RWPE1 (cell line): Measurements from ENCODE around the gene CUBN.
"Not testable (repeated sequence)": the region's sequence is repeated elsewhere in the genome, so short reads cannot be mapped to it uniquely, and the experiment has no call there.

Experiments
- CTCF ChIA-PET: fragments of 350-600 bp; sonication (Branson Sonifier 250); formaldehyde crosslinking; extraction: SDS; loops from one replicate; lab custom pipeline; 2021; lab: Yijun Ruan, JAX
- POLR2A ChIA-PET: fragments of 400-600 bp; formaldehyde crosslinking; extraction: SDS; loops from one replicate; lab custom pipeline; 2020; ENCODE audit warnings: antibody characterized with exemption; ENCODE audit not compliant: low non-redundant PET; lab: Yijun Ruan, JAX
- DNase-seq: peaks from one replicate; pipeline ENCODE4 v3.0.0; 2012; ENCODE audit warnings: low spot score
- H3K27ac ChIP-seq: fragments of 450-650 bp; 2 replicates; pipeline ENCODE4 v1.5.1; 2017
- TF ChIP-seq, protein P1 (sequence below): fragments of 450-650 bp; conservative IDR thresholded peaks from 2 replicates; pipeline ENCODE4 v1.5.1; 2017; ENCODE audit warnings: low read depth, mild to moderate bottlenecking

CUBN gene

DNA sequence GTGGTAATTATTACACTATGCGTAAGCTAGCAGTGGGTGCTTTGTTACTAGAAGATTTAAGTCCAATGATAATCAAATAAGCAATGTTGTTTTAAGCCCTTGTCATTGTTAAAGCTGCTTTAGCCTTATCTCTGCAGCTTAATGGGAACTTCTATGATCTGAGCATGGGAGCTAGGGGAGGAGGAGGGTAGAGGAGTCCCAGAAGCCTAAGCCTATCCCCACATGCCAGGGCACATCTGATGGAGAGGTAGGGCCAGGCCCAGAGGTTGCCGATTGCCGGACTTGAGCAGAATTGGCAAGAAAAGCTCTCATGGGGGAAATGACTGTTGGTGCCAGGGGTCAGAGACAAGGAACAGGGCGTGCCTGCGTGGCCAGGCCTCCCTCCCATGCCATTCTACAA, 13.4 kb downstream of the CUBN start:
- CTCF ChIA-PET = no interaction called here
- TF ChIP-seq, protein P1, sequence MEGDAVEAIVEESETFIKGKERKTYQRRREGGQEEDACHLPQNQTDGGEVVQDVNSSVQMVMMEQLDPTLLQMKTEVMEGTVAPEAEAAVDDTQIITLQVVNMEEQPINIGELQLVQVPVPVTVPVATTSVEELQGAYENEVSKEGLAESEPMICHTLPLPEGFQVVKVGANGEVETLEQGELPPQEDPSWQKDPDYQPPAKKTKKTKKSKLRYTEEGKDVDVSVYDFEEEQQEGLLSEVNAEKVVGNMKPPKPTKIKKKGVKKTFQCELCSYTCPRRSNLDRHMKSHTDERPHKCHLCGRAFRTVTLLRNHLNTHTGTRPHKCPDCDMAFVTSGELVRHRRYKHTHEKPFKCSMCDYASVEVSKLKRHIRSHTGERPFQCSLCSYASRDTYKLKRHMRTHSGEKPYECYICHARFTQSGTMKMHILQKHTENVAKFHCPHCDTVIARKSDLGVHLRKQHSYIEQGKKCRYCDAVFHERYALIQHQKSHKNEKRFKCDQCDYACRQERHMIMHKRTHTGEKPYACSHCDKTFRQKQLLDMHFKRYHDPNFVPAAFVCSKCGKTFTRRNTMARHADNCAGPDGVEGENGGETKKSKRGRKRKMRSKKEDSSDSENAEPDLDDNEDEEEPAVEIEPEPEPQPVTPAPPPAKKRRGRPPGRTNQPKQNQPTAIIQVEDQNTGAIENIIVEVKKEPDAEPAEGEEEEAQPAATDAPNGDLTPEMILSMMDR = no peak
- no peak overlapping the region for H3K27ac ChIP-seq
- DNase-seq = no peak
- POLR2A ChIA-PET = no interaction called here

DNA sequence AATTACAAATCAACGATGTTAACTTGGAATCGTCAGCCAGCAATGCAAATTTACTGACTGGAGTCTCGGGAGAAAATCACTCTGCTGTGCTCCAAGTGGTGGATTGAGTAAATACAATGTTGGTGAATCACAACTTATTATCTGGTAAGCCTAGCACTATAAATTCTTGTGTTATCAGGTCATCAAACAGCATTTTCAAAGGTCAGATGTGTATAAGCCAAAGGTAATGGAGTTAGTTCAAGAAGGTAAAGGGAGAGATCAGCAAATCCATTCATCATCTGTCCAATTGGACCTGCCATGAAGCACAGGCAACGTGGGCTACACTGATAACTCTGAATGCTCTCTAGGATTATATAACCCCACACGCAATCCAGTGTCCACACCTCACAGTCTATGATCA, 13.9 kb downstream of the CUBN start:
- no peak overlapping the region for H3K27ac ChIP-seq
- POLR2A ChIA-PET = no interaction called here
- CTCF ChIA-PET = no interaction called here
- DNase-seq = peak; percentile 44
- TF ChIP-seq, protein P1 = no peak

DNA sequence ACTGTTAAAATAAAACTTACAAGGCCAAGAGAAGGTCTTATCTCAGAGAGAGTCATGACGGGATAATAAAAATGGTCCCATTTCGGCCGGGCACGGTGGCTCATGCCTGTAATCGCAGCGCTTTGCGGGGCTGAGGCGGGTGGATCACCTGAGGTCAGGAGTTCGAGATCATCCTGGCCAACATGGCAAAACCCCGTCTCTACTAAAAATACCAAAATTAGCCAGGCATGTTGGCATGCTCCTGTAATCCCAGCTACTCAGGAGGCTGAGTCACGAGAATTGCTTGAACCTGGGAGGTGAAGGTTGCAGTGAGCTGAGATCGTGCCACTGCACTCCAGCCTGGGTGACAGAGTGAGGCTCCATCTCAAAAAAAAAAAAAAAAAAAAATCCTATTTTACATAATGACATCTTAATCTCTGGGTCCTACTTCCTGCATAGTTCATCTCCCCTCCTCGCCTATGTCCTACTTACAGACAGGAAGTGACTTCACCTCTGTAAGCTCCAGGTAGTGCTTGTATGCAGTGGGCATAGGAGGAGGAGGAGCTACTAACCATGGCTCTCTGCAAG, 14.7 kb downstream of the CUBN start:
- CTCF ChIA-PET, DNase-seq, POLR2A ChIA-PET, H3K27ac ChIP-seq: not testable (repeated sequence)

DNA sequence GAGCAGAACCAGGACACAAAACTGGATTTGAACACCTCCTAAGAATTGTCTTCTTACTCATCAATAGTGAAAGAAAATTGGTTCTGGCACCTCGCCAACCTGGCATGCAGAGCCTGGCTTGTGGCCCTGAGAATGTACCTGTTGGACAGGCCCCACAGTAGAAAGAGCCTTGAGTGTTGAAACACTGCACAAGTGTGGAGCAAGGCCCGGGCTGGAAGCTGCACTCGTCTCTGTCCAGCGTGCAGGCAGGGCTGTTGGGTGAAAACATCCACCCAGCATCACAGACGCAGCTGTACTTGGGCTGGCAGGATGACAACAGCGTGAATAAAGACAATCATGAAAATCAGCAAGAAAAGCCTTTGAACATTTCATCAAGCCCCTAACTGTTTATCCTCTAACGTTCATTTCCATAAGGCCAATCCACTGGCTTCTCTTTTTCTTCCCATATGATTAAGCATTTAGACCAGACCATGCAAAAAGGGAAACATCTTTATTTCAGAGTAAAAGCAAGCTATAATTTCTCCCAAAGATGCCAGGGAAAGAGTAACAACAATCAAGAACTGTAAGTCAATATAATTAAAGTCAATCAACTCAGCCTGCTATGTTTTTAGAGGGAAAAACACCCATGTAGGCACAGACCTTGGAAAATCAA, 15.6 kb downstream of the CUBN start:
- ChIA-PET POLR2A (no interaction called here), CTCF (no interaction called here)
- no peak overlapping the region for H3K27ac ChIP-seq
- DNase-seq = no peak
- TF ChIP-seq, protein P1 = no peak

DNA sequence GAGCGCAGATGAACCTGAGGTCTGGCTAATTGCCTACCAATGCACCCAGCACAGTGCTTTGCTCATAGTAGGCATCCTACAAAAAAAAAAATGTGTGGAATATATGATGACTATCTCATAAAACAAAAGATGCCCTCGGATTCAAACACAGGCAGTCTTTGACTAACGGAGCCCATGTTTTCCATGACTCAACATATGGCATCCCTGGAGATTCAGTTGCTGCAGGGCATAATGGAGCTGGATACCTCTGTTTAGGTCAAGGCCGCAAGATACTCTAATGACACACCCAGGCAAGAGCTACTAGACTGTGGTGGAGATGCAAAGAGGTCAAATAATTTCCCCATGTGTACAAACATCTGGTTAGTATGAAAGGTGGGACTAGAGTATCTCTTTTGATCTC, 16.3 kb downstream of the CUBN start:
- DNase-seq = peak; percentile 46
- ChIA-PET POLR2A (no interaction called here), CTCF (no interaction called here)
- TF ChIP-seq, protein P1 = no peak
- H3K27ac ChIP-seq = no peak overlapping the region

DNA sequence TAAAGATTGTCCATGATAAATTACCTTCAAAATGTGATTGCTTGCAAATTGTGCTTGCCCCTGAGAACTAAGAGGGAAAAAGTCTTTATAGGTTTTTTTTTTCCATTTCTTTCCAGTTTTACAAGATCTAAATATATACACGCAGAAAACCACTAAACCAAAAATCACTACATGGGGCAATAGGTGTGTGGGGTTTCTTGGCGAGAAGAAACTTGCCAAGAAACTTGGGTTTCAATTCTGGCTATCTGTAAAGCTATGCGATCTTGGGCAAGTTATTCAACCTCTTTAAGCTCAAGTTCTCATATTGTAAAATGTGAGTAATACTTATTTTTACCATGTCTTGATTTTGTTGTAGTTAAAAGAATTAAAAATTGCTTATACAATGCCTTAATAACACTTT, 17.0 kb downstream of the CUBN start:
- TF ChIP-seq, protein P1 = no peak
- H3K27ac ChIP-seq = peak overlapping the region; percentile 57
- POLR2A ChIA-PET = no interaction called here
- DNase-seq = no peak
- CTCF ChIA-PET = no interaction called here

DNA sequence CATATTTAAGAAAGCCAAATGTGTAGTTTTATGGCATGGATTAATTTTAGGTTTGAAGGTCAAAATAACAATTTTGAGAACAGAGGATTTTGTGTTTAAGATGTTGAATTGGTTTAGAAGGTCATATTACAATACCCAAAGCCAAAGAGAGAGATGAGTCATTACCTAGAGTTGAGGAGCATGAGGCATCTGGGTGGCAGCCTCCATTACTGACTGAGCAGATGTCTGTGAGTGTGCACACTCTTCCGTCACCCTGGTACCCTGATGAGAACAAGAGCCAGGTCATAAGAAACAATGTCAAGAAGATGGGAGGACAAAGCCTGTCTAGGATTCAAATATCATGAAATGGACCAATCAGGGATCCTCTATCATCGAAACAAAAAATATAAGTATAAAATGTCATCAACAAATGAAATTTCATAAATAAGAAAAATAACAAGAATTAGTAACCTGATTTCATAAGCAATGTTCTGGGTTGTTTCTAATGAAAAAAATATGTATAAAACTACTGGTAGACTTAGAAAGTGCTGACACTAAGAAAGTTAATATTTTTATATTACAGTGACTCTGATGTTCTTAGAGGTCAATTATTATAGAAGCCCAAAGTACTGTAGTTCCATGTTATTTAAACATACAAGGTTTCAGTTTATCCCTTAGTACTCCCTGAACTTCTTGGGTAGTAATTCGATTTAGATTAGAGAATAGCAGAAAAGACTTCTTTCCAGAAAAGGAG, 20.0 kb downstream of the CUBN start:
- DNase-seq = peak; percentile 30
- CTCF ChIA-PET = no interaction called here

More for the DNA sequence above, 20.0 kb downstream of the CUBN start:
- H3K27ac ChIP-seq = no peak overlapping the region
- POLR2A ChIA-PET = no interaction called here
- TF ChIP-seq, protein P1 = no peak
